H1 (cell line): ENCODE data around the gene SEC14L3. TPM values are rescaled to one million over a fixed set of nuclear protein-coding genes. Genes with fewer than 3 reads are reported as not detected.

Experiments
- BCL11A ChIP-seq, 2 experiments: IDR thresholded peaks; one replicate each; pipeline ENCODE4 v1.6.1; 2011; ENCODE audit warnings: low read depth in 2 of 2, low read length in 2 of 2, mild to moderate bottlenecking in 2 of 2
- CEBPB ChIP-seq: IDR thresholded peaks from 2 replicates; pipeline ENCODE4 v1.6.1; 2012; ENCODE audit warnings: low read depth, low read length
- HDAC6 ChIP-seq: IDR thresholded peaks from one replicate; pipeline ENCODE4 v1.7.1; 2012; ENCODE audit warnings: low read depth, mild to moderate bottlenecking, inconsistent platforms, low read length, moderate library complexity
- MAFK ChIP-seq: IDR thresholded peaks from 2 replicates; pipeline ENCODE4 v1.6.1; 2012; ENCODE audit warnings: low read depth, mild to moderate bottlenecking, improper control_type of control experiment, low read length
- NANOG ChIP-seq: IDR thresholded peaks from 2 replicates; pipeline ENCODE4 v1.6.1; 2011; ENCODE audit warnings: low read length, low read depth, mild to moderate bottlenecking, inconsistent platforms; ENCODE audit not compliant: insufficient read depth, poor library complexity, severe bottlenecking
- RAD21 ChIP-seq, 2 experiments: IDR thresholded peaks in 1 of 2; conservative IDR thresholded peaks in 1 of 2; 2 replicates each; pipeline ENCODE4 v1.6.1; 2011; ENCODE audit warnings: low read depth in 2 of 2, low read length in 2 of 2, improper control_type of control experiment in 1 of 2, inconsistent platforms in 1 of 2, mild to moderate bottlenecking in 1 of 2, moderate library complexity in 1 of 2
- RBBP5 ChIP-seq: IDR thresholded peaks from 2 replicates; pipeline ENCODE4 v1.7.1; 2012; ENCODE audit warnings: low read depth, mild to moderate bottlenecking, inconsistent platforms, low read length, moderate library complexity, borderline replicate concordance
- polyA plus RNA-seq, 7 experiments: library from polyadenylated mRNA; depleted of rRNA in 3 of 7; stranded (reverse) in 5 of 7; unstranded in 2 of 7; fragments of >200 nt in 5 of 7; fragments of 200-250 nt in 2 of 7; gene quantifications; 1 replicate in 5 of 7; 2 replicates in 1 of 7; 4 replicates in 1 of 7; pipeline versions ENCODE4 v1.2.1 to v1.2.3, GENCODE V29; 2011 to 2013; ENCODE audit warnings: missing spikeins in 2 of 7, mixed read lengths in 2 of 7
- total RNA-seq: library from RNA; stranded (reverse); fragmentation: NEBNext Ultra II Directional; extraction: Animal tissue kit (Norgen Biotek cat#: 25700); gene quantifications from 2 replicates; pipeline ENCODE4 v1.2.1, GENCODE V29; 2021

The SEC14L3 gene
- total and polyA plus RNA-seq, 2 of the 8 experiments (the other 6 are each of a cell fraction or from before 2014, with no cell fraction given), result not detected

DNA sequence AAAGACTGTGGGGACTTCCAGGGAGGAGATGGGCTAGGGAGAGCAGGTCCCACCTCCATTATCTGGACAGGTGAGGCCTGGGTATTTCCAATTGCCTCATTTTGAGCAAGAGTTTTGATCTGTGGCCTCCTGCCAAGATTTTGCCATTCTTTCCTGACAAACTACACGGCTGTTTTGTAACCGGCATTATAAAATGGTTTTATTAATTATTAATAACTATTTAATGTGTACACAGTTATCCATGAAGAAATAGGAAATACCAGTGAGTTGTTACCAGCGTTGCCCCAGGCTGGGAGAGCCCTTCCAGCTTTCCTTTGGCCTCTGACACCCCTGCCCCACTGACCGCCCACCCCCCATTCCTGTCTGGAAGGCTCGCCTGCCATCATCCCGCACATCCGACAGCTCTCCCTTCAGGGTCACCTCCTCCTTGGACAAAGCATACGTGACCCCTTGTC is 14.9 kb upstream of the SEC14L3 start (continued):
- no peak for TF ChIP-seq BCL11A (IDR thresholded peaks at IDR 0.05; ENCODE audit: low read depth in 2 of 2, low read length in 2 of 2)
- TF ChIP-seq RBBP5, result no peak
- TF ChIP-seq NANOG, result no peak
- no peak for TF ChIP-seq RAD21 (IDR thresholded peaks at IDR 0.05 in 1 of 2, conservative IDR thresholded peaks at IDR 0.05 in 1 of 2; ENCODE audit: low read depth in 2 of 2, low read length in 2 of 2)
- no peak for TF ChIP-seq CEBPB
- no peak for TF ChIP-seq HDAC6
- no peak for TF ChIP-seq MAFK
